GM10248 (cell line): ENCODE measurements around the gene KLHDC4.
"Not testable (repeated sequence)": the region's sequence is repeated elsewhere in the genome, so short reads cannot be mapped to it uniquely, and the experiment has no call there.

Experiments used
- CTCF ChIA-PET: fragments of 300-600 bp; sonication (Branson Sonifier 250); formaldehyde crosslinking; extraction: SDS; loops from one replicate; lab custom pipeline; 2021; ENCODE audit warnings: antibody characterized with exemption; lab: Yijun Ruan, JAX
- POLR2A ChIA-PET: fragments of 350-650 bp; sonication (Branson Sonifier 250); formaldehyde crosslinking; extraction: SDS; loops from one replicate; lab custom pipeline; 2020; ENCODE audit warnings: antibody characterized with exemption; lab: Yijun Ruan, JAX
- DNase-seq: peaks from one replicate; pipeline ENCODE4 v3.0.0; 2012; ENCODE audit errors: extremely low spot score
- TF ChIP-seq, protein P1 (sequence below): IDR thresholded peaks from 2 replicates; pipeline ENCODE4 v1.5.1; 2012; ENCODE audit warnings: mild to moderate bottlenecking, low read depth; ENCODE audit errors: extremely low read depth, missing control alignments, control extremely low read depth

The KLHDC4 gene

DNA sequence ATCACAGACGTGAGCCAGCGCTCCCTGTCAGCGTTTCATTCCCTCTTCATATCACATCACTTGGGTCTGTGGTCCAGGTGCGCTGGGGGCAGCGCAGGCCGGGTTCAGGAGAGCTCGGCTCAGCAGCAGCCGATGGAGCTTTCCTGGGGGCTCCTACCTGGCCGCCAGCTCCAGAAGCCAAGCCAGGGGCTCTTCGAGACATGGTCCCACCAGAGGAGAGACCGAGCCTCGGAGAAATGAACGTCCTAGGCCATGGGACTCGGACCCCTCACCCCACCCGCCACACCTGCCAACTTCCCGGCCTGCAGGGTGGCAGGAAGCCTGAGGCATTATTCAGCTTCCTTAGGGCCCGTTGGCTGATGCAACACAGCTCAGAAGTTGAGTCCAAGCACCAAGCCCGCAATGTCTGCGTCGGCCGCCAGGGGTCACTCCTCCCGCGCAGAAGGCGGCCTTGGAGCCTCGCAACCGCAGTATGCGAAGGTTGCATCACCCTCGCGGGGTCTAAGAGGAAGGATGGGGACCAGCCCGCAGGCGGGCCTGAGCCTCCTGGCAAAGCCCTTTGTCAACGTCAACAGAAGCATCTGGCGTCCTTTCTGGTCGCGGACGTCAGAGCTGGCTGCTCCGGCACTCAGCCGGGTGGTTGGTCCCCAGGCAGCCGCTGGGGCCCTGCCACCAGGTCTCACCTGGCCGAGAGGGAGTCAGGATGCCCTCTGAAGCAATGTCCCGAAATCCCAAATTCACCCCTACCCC lies 13.2 kb upstream of the KLHDC4 start:
- POLR2A ChIA-PET, result interaction anchor here (0.5 to 1.6 kb wide), 5 partner anchors 31 to 96 kb away, joined by 3 to 15 read pairs (median 5); partner anchors contain the start of gene SLC7A5
- TF ChIP-seq, protein P1, sequence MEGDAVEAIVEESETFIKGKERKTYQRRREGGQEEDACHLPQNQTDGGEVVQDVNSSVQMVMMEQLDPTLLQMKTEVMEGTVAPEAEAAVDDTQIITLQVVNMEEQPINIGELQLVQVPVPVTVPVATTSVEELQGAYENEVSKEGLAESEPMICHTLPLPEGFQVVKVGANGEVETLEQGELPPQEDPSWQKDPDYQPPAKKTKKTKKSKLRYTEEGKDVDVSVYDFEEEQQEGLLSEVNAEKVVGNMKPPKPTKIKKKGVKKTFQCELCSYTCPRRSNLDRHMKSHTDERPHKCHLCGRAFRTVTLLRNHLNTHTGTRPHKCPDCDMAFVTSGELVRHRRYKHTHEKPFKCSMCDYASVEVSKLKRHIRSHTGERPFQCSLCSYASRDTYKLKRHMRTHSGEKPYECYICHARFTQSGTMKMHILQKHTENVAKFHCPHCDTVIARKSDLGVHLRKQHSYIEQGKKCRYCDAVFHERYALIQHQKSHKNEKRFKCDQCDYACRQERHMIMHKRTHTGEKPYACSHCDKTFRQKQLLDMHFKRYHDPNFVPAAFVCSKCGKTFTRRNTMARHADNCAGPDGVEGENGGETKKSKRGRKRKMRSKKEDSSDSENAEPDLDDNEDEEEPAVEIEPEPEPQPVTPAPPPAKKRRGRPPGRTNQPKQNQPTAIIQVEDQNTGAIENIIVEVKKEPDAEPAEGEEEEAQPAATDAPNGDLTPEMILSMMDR, result peak; percentile 98
- CTCF ChIA-PET, result interaction anchor here (0.6 to 8.2 kb wide), 52 partner anchors 8 to 659 kb away, joined by 3 to 236 read pairs (median 8); partner anchors contain the start of genes BANP, KLHDC4 and SLC7A5
- peak; percentile 84 for DNase-seq

DNA sequence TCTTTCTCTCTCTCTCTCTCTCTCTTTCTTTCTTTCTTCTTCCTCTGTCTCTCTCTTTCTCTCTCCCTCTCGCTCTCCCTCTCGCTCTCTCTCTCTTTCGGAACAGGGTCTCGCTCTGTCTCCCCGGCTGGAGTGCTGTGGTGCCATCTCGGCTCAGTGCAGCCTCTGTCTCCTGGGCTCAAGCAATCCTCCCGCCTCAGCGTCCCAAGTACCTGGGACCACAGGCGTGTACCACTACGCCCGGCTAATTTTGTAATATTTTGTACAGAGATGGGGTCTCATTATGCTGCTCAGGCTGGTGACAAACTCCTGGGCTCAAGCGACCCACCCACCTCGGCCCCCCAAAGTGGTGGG lies 12.7 kb upstream of the KLHDC4 start:
- TF ChIP-seq, protein P1, result no peak
- ChIA-PET CTCF (interaction anchor here (0.6 to 8.2 kb wide), 50 partner anchors 9 to 660 kb away, joined by 3 to 236 read pairs (median 10); partner anchors contain the start of genes BANP, KLHDC4 and SLC7A5), POLR2A (interaction anchor here (0.5 to 1.6 kb wide), 5 partner anchors 32 to 97 kb away, joined by 3 to 15 read pairs (median 5); partner anchors contain the start of gene SLC7A5)
- DNase-seq, result no peak

DNA sequence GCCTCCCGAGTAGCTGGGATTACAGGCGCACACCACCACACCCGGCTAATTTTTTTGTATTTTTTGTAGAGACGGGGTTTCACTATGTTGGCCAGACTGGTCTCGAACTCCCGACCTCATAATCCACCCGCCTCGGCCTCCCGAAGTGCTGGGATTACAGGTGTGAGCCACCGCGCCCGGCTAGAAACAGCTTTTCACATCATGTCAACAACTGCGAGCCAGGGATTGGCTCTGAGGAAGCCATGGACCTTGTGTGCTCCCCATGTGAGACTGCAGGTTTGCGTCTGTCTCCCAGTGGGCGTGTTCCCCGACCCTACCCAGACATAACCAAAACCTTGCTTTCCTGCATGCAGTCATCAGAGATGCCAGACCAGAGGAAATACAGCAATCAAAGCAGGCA lies 8.1 kb upstream of the KLHDC4 start:
- CTCF ChIA-PET, result interaction anchor here (1.3 to 4.3 kb wide), 3 partner anchors 33 to 97 kb away, joined by 3 to 37 read pairs (median 4); partner anchors contain the start of gene SLC7A5
- POLR2A ChIA-PET, DNase-seq: not testable (repeated sequence)

DNA sequence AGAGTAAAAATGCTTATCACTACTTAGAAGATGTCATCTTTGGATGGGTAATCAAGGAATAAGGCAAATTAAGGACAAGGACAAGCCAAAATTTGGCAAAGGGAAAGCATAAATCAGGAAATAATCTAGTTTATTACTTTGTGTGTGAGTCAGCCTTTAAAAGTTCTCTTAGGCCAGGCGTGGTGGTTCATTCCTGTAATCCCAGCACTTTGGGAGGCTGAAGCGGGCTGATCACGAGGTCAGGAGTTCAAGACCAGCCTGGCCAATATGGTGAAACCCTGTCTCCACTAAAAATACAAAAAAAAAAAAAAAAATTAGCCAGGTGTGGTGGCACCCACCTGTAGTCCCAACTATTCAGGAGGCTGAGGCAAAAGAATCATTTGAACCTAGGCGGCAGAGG lies 1.7 kb upstream of the KLHDC4 start:
- DNase-seq, result not testable (repeated sequence)
- ChIA-PET POLR2A (interaction anchor here (0.6 to 0.8 kb wide), 2 partner anchors 101 to 104 kb away, joined by 4 read pairs; no protein-coding TSS in a partner anchor), CTCF (interaction anchor here (1.8 to 4.2 kb wide), 4 partner anchors 13 to 181 kb away, joined by 6 to 53 read pairs (median 14); no protein-coding TSS in a partner anchor)

DNA sequence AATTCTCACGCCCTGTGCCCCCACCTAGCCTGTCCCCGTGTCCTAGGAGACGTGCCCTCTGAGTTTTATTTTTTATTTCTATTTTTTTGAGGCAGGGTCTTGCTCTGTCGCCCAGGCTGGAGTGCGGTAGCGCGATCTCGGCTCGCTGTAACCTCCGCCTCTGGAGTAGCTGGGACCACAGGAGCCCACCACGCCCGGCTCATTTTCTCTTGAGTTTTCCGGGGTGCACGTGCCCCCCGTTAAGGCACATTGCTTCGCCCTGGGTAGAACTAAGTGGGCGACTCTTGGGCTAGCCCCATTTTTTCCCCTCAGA lies 655 bp upstream of the KLHDC4 start:
- ChIA-PET CTCF (interaction anchor here (0.8 to 2.7 kb wide), 6 partner anchors 13 to 130 kb away, joined by 3 to 13 read pairs (median 6); no protein-coding TSS in a partner anchor), POLR2A (no interaction called here)
- no peak for DNase-seq
- TF ChIP-seq, protein P1, result no peak

DNA sequence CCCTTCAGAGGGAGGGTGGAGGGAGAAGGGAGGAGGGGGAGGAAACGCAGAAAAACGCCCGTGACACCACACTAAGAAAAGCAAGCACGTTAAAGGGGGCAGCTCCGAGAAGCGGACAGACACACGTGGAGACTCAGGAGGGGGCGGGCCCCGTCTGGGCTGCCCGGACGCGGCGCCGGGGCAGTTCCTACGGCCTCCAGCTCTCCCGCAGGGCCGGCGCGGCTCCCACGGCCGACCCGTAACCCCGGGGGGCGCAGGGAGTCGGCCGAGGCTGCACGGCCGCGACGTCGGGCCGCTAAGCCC lies 362 bp downstream of the KLHDC4 start:
- DNase-seq, result peak; percentile 41
- ChIA-PET POLR2A (interaction anchor here (0.5 kb wide), 1 partner anchor 918 kb away, joined by 3 read pairs; no protein-coding TSS in a partner anchor), CTCF (interaction anchor here (1.8 to 2.7 kb wide), 5 partner anchors 14 to 129 kb away, joined by 5 to 13 read pairs (median 6); no protein-coding TSS in a partner anchor)
- TF ChIP-seq, protein P1, result no peak

DNA sequence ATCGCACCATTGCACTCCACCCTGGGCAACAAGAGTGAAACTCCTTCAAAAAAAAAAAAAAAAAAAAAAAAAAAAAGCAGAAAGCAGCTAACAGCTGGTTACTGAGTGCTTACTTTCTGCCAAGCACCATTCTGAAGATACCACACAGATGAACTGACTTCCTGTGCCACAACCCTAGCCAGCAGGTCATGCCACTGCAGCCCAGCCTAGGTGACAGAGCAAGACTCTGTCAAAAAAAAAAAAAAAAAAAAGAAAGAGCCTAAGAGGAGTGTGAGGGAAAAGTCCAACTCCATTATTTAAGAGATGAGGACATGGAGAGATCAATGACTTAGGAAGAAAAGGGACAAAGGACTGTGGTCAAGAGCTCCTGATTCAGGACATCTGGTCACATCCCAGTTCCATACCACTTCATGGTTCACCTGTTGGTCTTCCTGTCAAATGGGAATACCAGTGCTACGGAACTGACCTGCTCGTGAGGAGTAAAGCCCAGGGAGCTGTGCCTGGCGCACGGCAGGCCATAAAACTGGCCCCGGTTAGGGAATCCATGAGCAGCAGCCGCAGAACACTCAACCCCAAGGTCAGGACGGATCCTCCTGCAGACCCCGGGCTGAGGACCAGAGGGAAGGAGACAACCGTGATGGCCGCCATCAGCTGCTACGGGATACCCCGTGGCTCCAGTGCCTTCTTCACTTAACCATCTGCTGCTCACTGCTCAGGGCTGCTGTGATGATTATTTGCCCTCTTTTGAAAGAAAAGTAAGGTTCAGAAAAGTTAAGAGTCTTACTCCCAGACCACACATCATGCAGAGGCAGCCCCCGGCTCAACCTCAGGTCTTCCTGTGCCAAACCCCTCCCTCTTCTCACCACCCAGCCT lies 950 bp downstream of the KLHDC4 start:
- TF ChIP-seq, protein P1, result no peak
- ChIA-PET POLR2A (interaction anchor here (0.6 to 0.7 kb wide), 2 partner anchors 107 to 139 kb away, joined by 4 to 5 read pairs; no protein-coding TSS in a partner anchor), CTCF (interaction anchor here (1.0 to 2.7 kb wide), 7 partner anchors 11 to 129 kb away, joined by 3 to 13 read pairs (median 5); no protein-coding TSS in a partner anchor)
- DNase-seq, result no peak
